Stimulated activated CD8-positive, alpha-beta memory T cell treated with anti-CD3 and anti-CD28 coated beads, Interleukin-7, amount 100 ng/mL, for 1 hour (primary cell): Measurements from ENCODE around the gene CCDC12.
A peak's percentile ranks its signal among the peaks of the same experiment; 100 is the strongest.

Experiments
- DNase-seq, 2 donors: peaks; one replicate each; pipeline ENCODE4 v3.0.0-alpha.2; 2020; ENCODE audit warnings: low read depth in 2 of 2

Gene CCDC12

GRCh38 chr3:47007482-47008233, 31.1 kb upstream of the CCDC12 start:
- no peak for DNase-seq

- no peak for DNase-seq
Observed at GRCh38 chr3:47007001-47007400, 30.5 kb upstream of the CCDC12 start.

GRCh38 chr3:47006145-47006651, 29.7 kb upstream of the CCDC12 start:
- DNase-seq = no peak

GRCh38 chr3:47005212-47006144, 28.9 kb upstream of the CCDC12 start:
- DNase-seq = no peak

- no peak for DNase-seq
Observed at GRCh38 chr3:47004369-47005211, 28.0 kb upstream of the CCDC12 start.

- DNase-seq = no peak
Observed at GRCh38 chr3:47003461-47004368, 27.2 kb upstream of the CCDC12 start.

GRCh38 chr3:47003056-47003410, 26.5 kb upstream of the CCDC12 start:
- no peak for DNase-seq

GRCh38 chr3:47002171-47003055, 25.9 kb upstream of the CCDC12 start:
- no peak for DNase-seq

- no peak for DNase-seq
Observed at GRCh38 chr3:47001731-47002170, 25.2 kb upstream of the CCDC12 start.

GRCh38 chr3:47000922-47001730, 24.6 kb upstream of the CCDC12 start:
- no peak for DNase-seq

GRCh38 chr3:47000198-47000815, 23.8 kb upstream of the CCDC12 start:
- no peak for DNase-seq

GRCh38 chr3:46999516-47000197, 23.1 kb upstream of the CCDC12 start:
- DNase-seq = no peak

GRCh38 chr3:46998852-46999515, 22.4 kb upstream of the CCDC12 start:
- no peak for DNase-seq

- DNase-seq = peak; percentile 45 to 59
Observed at GRCh38 chr3:46998121-46998851, 21.7 kb upstream of the CCDC12 start.

- DNase-seq = no peak
Observed at GRCh38 chr3:46997453-46998091, 21.0 kb upstream of the CCDC12 start.
